H1 (cell line): ENCODE data around the gene IGLON5. TPM values are rescaled to one million over a fixed set of nuclear protein-coding genes. Genes with fewer than 3 reads are reported as not detected.

ENCODE experiments used
- CTCF ChIA-PET: fragments of 300-600 bp; sonication (Branson Sonifier 250); formaldehyde crosslinking; loops from one replicate; lab custom pipeline; 2021; ENCODE audit not compliant: partially characterized antibody; lab: Charles Lee
- POLR2A ChIA-PET: fragments of 300-600 bp; sonication (Branson Sonifier 250); formaldehyde crosslinking; loops from one replicate; lab custom pipeline; 2021; ENCODE audit warnings: inconsistent platforms; ENCODE audit not compliant: partially characterized antibody; lab: Charles Lee
- DNase-seq, 2 experiments: peaks; one replicate each; pipeline versions ENCODE4 v3.0.0 to v3.0.0-alpha.2; 2010 to 2022; ENCODE audit warnings: low spot score in 2 of 2, low read depth in 1 of 2, mixed read lengths in 1 of 2
- FAIRE-seq: peaks from 2 replicates; lab custom pipeline; 2011; peaks lifted over from hg19 to GRCh38; lab: Jason Lieb, UNC
- H2AFZ ChIP-seq: 2 replicates; pipeline ENCODE4 v1.8.1; 2012; ENCODE audit warnings: low read length, inconsistent platforms
- H2AK5ac ChIP-seq: 2 replicates; pipeline ENCODE4 v1.6.1; 2013; ENCODE audit warnings: low read depth, low read length
- H2BK120ac ChIP-seq: replicated peaks from 2 replicates; pipeline ENCODE3; 2013; ENCODE audit warnings: low read depth, low read length, inconsistent platforms
- H2BK12ac ChIP-seq: 2 replicates; pipeline ENCODE4 v1.6.1; 2013; ENCODE audit warnings: low read depth, low read length
- H2BK15ac ChIP-seq: 2 replicates; pipeline ENCODE4 v1.6.1; 2013; ENCODE audit warnings: low read length
- H2BK20ac ChIP-seq: 2 replicates; pipeline ENCODE4 v1.6.1; 2013; ENCODE audit warnings: low read length
- H2BK5ac ChIP-seq: 2 replicates; pipeline ENCODE4 v1.6.1; 2013; ENCODE audit warnings: low read depth, low read length
- H3K14ac ChIP-seq: 2 replicates; pipeline ENCODE4 v1.6.1; 2013; ENCODE audit warnings: inconsistent platforms; ENCODE audit not compliant: insufficient read length
- H3K18ac ChIP-seq: 2 replicates; pipeline ENCODE4 v1.6.1; 2013; ENCODE audit warnings: low read length; ENCODE audit errors: extremely low read depth
- H3K23ac ChIP-seq: 2 replicates; pipeline ENCODE4 v1.6.1; 2013; ENCODE audit warnings: inconsistent platforms; ENCODE audit not compliant: insufficient read length
- H3K23me2 ChIP-seq: 2 replicates; pipeline ENCODE4 v1.6.1; 2013; ENCODE audit warnings: low read depth, low read length
- H3K27ac ChIP-seq: 2 replicates; pipeline ENCODE4 v1.6.1; 2011; ENCODE audit warnings: low read depth, low read length, inconsistent platforms
- H3K27me3 ChIP-seq, 4 experiments: replicated peaks in 1 of 4; 1 replicate in 1 of 4; 2 replicates in 3 of 4; pipeline versions ENCODE4 v1.6.1 to v1.8.1; 2011 to 2013; ENCODE audit warnings: low read length in 3 of 4, mild to moderate bottlenecking in 3 of 4, inconsistent platforms in 2 of 4, mixed read lengths in 2 of 4, moderate library complexity in 1 of 4; ENCODE audit not compliant: control insufficient read depth in 3 of 4, insufficient read depth in 3 of 4; ENCODE audit errors: extremely low read depth in 1 of 4
- H3K36me3 ChIP-seq, 4 experiments: 2 replicates each; pipeline versions ENCODE4 v1.6.1 to v1.8.1; 2011 to 2013; ENCODE audit warnings: mild to moderate bottlenecking in 4 of 4, low read length in 3 of 4, moderate library complexity in 2 of 4, control low read depth in 1 of 4, inconsistent platforms in 1 of 4; ENCODE audit not compliant: insufficient read depth in 4 of 4, control insufficient read depth in 2 of 4
- H3K4ac ChIP-seq: replicated peaks from 2 replicates; pipeline ENCODE3; 2013; ENCODE audit warnings: low read length, low read depth, mixed read lengths, inconsistent platforms; ENCODE audit not compliant: insufficient read length
- H3K4me1 ChIP-seq, 4 experiments: replicated peaks in 1 of 4; 1 replicate in 1 of 4; 2 replicates in 3 of 4; pipeline versions ENCODE4 v1.6.1 to v1.8.1; 2011 to 2013; ENCODE audit warnings: low read length in 3 of 4, inconsistent platforms in 2 of 4, mixed read lengths in 1 of 4; ENCODE audit not compliant: insufficient read depth in 4 of 4, control insufficient read depth in 3 of 4
- H3K4me2 ChIP-seq, 2 experiments: 2 replicates each; pipeline versions ENCODE4 v1.6.1 to v1.8.1; 2011 to 2013; ENCODE audit warnings: low read depth in 2 of 2, low read length in 2 of 2, control low read depth in 1 of 2, inconsistent platforms in 1 of 2, mild to moderate bottlenecking in 1 of 2; ENCODE audit not compliant: insufficient read depth in 1 of 2
- H3K4me3 ChIP-seq, 4 experiments: fragments of 200-600, 300-600 bp in 1 of 4; sonication (generic), shearing (Covaris generic), sonication (Bioruptor Twin) in 1 of 4; 2 replicates each; pipeline versions ENCODE4 v1.5.1 to v1.8.1; 2011 to 2016; ENCODE audit warnings: low read length in 4 of 4, low read depth in 3 of 4, control low read depth in 2 of 4, inconsistent platforms in 2 of 4, mild to moderate bottlenecking in 2 of 4, mixed read lengths in 1 of 4, moderate library complexity in 1 of 4; ENCODE audit not compliant: insufficient read depth in 2 of 4; ENCODE audit errors: extremely low read depth in 1 of 4
- H3K56ac ChIP-seq: replicated peaks from 2 replicates; pipeline ENCODE3; 2013; ENCODE audit warnings: low read depth, mild to moderate bottlenecking, mixed read lengths, low read length, inconsistent platforms; ENCODE audit not compliant: insufficient read length
- H3K79me1 ChIP-seq: 2 replicates; pipeline ENCODE4 v1.6.1; 2013; ENCODE audit warnings: low read depth, low read length, control low read depth
- H3K79me2 ChIP-seq, 2 experiments: 2 replicates each; pipeline versions ENCODE4 v1.6.1 to v1.8.1; 2012 to 2013; ENCODE audit warnings: low read length in 2 of 2, mild to moderate bottlenecking in 2 of 2, inconsistent platforms in 1 of 2; ENCODE audit not compliant: insufficient read depth in 2 of 2, control insufficient read depth in 1 of 2
- H3K9ac ChIP-seq, 4 experiments: replicated peaks in 1 of 4; 1 replicate in 1 of 4; 2 replicates in 3 of 4; pipeline versions ENCODE4 v1.6.1 to v1.8.1; 2011 to 2013; ENCODE audit warnings: low read depth in 3 of 4, low read length in 3 of 4, control low read depth in 2 of 4, mild to moderate bottlenecking in 2 of 4, moderate library complexity in 2 of 4, inconsistent platforms in 1 of 4; ENCODE audit errors: extremely low read depth in 1 of 4
- H3K9me3 ChIP-seq, 2 experiments: 2 replicates each; pipeline versions ENCODE4 v1.6.1 to v1.8.1; 2012 to 2013; ENCODE audit warnings: mild to moderate bottlenecking in 2 of 2, moderate library complexity in 2 of 2, control low read depth in 1 of 2, inconsistent platforms in 1 of 2, low read depth in 1 of 2, low read length in 1 of 2, mixed read lengths in 1 of 2; ENCODE audit not compliant: insufficient read depth in 2 of 2
- H4K20me1 ChIP-seq, 2 experiments: replicated peaks in 1 of 2; 2 replicates each; pipeline versions ENCODE3 to v1.8.1; 2011 to 2013; ENCODE audit warnings: inconsistent platforms in 2 of 2, low read length in 2 of 2, mild to moderate bottlenecking in 1 of 2; ENCODE audit not compliant: insufficient read depth in 2 of 2, control insufficient read depth in 1 of 2
- H4K5ac ChIP-seq: 2 replicates; pipeline ENCODE4 v1.6.1; 2013; ENCODE audit warnings: low read length, low read depth, mixed read lengths, inconsistent platforms; ENCODE audit not compliant: insufficient read length
- H4K8ac ChIP-seq: 2 replicates; pipeline ENCODE4 v1.8.0; 2013; ENCODE audit warnings: mild to moderate bottlenecking, moderate library complexity, low read length, inconsistent platforms; ENCODE audit not compliant: insufficient read depth; ENCODE audit errors: extremely low read depth
- H4K91ac ChIP-seq: replicated peaks from 2 replicates; pipeline ENCODE3; 2013; ENCODE audit warnings: low read length, mixed read lengths, inconsistent platforms; ENCODE audit not compliant: insufficient read length
- ATF2 ChIP-seq: IDR thresholded peaks from 2 replicates; pipeline ENCODE4 v1.6.1; 2012; ENCODE audit warnings: low read length, inconsistent platforms
- BCL11A ChIP-seq, 2 experiments: IDR thresholded peaks; one replicate each; pipeline ENCODE4 v1.6.1; 2011; ENCODE audit warnings: low read depth in 2 of 2, low read length in 2 of 2, mild to moderate bottlenecking in 2 of 2
- CHD2 ChIP-seq: IDR thresholded peaks from 2 replicates; pipeline ENCODE4 v1.6.1; 2012; ENCODE audit warnings: low read length, improper control_type of control experiment
- EP300 ChIP-seq, 2 experiments: IDR thresholded peaks; 1 replicate in 1 of 2; 2 replicates in 1 of 2; pipeline ENCODE4 v1.6.1; 2011 to 2012; ENCODE audit warnings: low read depth in 2 of 2, low read length in 2 of 2, mild to moderate bottlenecking in 2 of 2, borderline replicate concordance in 1 of 2, inconsistent platforms in 1 of 2, moderate library complexity in 1 of 2
- FOSL1 ChIP-seq: IDR thresholded peaks from 2 replicates; pipeline ENCODE4 v1.6.1; 2011; ENCODE audit warnings: mild to moderate bottlenecking, low read depth, low read length, moderate library complexity; ENCODE audit not compliant: insufficient read depth
- KDM1A ChIP-seq: fragments of 200-600, 300-600 bp; sonication (generic); IDR thresholded peaks from 2 replicates; pipeline ENCODE4 v1.7.1; 2016; ENCODE audit warnings: mild to moderate bottlenecking, low read length, borderline replicate concordance
- POLR2A ChIP-seq, 2 experiments: IDR thresholded peaks; 1 replicate in 1 of 2; 2 replicates in 1 of 2; pipeline ENCODE4 v1.6.1; 2011; ENCODE audit warnings: low read depth in 2 of 2, low read length in 2 of 2, mild to moderate bottlenecking in 2 of 2; ENCODE audit errors: control extremely low read depth in 1 of 2
- SUZ12 ChIP-seq: fragments of 200-600 bp; sonication (generic); IDR thresholded peaks from 2 replicates; pipeline ENCODE4 v1.6.1; 2012; ENCODE audit warnings: mild to moderate bottlenecking, inconsistent platforms, low read length, moderate library complexity, mixed read lengths
- TAF7 ChIP-seq: optimal IDR thresholded peaks from 2 replicates; pipeline ENCODE3; 2011; ENCODE audit warnings: low read depth, mild to moderate bottlenecking, inconsistent platforms, low read length, moderate library complexity, borderline replicate concordance
- TBP ChIP-seq: IDR thresholded peaks from 2 replicates; pipeline ENCODE4 v1.6.1; 2011; ENCODE audit warnings: low read depth, low read length, improper control_type of control experiment
- WGBS, 2 experiments: shearing (Covaris generic) in 1 of 2; methylation state at CpG; one replicate each; pipeline versions ENCODE4 v1.1.6 to v1.1.7; 2013 to 2015; ENCODE audit warnings: low lambda C conversion rate in 2 of 2, mixed read lengths in 2 of 2, inconsistent platforms in 1 of 2, low coverage in 1 of 2, missing lambda C conversion rate in 1 of 2; ENCODE audit not compliant: insufficient replicate concordance in 2 of 2, insufficient coverage in 1 of 2, insufficient read length in 1 of 2; ENCODE audit errors: extremely low coverage in 1 of 2, missing lambda C conversion rate in 1 of 2; 5-methylcytosine and 5-hydroxymethylcytosine counted together
- polyA plus RNA-seq, 7 experiments: library from polyadenylated mRNA; depleted of rRNA in 3 of 7; stranded (reverse) in 5 of 7; unstranded in 2 of 7; fragments of >200 nt in 5 of 7; fragments of 200-250 nt in 2 of 7; gene quantifications; 1 replicate in 5 of 7; 2 replicates in 1 of 7; 4 replicates in 1 of 7; pipeline versions ENCODE4 v1.2.1 to v1.2.3, GENCODE V29; 2011 to 2013; ENCODE audit warnings: missing spikeins in 2 of 7, mixed read lengths in 2 of 7
- total RNA-seq: library from RNA; stranded (reverse); fragmentation: NEBNext Ultra II Directional; extraction: Animal tissue kit (Norgen Biotek cat#: 25700); gene quantifications from 2 replicates; pipeline ENCODE4 v1.2.1, GENCODE V29; 2021

The IGLON5 gene
- total and polyA plus RNA-seq, 2 of the 8 experiments (the other 6 are each of a cell fraction or from before 2014, with no cell fraction given): 31.8 to 34.6 TPM

GRCh38 chr19:51354103-51354741 lies 42.8 kb downstream of the IGLON5 start:
- H3K23ac ChIP-seq: no peak overlapping the region
- peak overlapping the region; percentile 65; the same call in 1 of the 2 replicates for H2BK15ac ChIP-seq
- H3K4ac ChIP-seq: no peak overlapping the region
- H3K36me3 ChIP-seq: no peaks in the 10 kb centered on the region
- H3K4me2 ChIP-seq: peak overlapping the region; percentile 11 to 24; a peak in 1 of 4 replicates
- FAIRE-seq (no peak), DNase-seq (no peak)
- H3K9ac ChIP-seq: no peak overlapping the region; a peak in 1 of 7 replicates
- H2BK5ac ChIP-seq: no peak overlapping the region
- H3K27me3 ChIP-seq: no peaks in the 10 kb centered on the region
- no peaks in the 10 kb centered on the region for H3K79me2 ChIP-seq
- H3K4me1 ChIP-seq: peaks cover 3 to 9% (median 7%) of the 10 kb centered on the region in 4 experiments
- no peak overlapping the region for H2AK5ac ChIP-seq
- H2BK20ac ChIP-seq: no peak overlapping the region
- H3K14ac ChIP-seq: no peak overlapping the region
- peak overlapping the region; percentile 66; the same call in 1 of the 2 replicates for H4K8ac ChIP-seq
- H3K9me3 ChIP-seq: no peaks in the 10 kb centered on the region
- no peak overlapping the region for H2BK120ac ChIP-seq
- H4K91ac ChIP-seq: no peak overlapping the region
- no peak overlapping the region for H2AFZ ChIP-seq
- ChIA-PET POLR2A (interaction anchor here (0.7 to 1.5 kb wide), 5 partner anchors 10 to 41 kb away, joined by 3 to 9 read pairs (median 4); partner anchors contain the start of gene VSIG10L), CTCF (interaction anchor here (0.6 to 1.2 kb wide), 6 partner anchors 12 to 86 kb away, joined by 3 to 4 read pairs (median 4); partner anchors contain the start of gene VSIG10L)
- no peak overlapping the region; a peak in 1 of 8 replicates for H3K4me3 ChIP-seq
- H4K5ac ChIP-seq: peak overlapping the region; percentile 53
- H3K79me1 ChIP-seq: no peaks in the 10 kb centered on the region
- peak overlapping the region; percentile 1; the same call in 1 of the 2 replicates for H2BK12ac ChIP-seq
- no peak overlapping the region; the same call in 1 of the 2 replicates for H3K18ac ChIP-seq
- H3K56ac ChIP-seq: no peak overlapping the region
- 71% methylated on average over 7 of the region's 12 CpGs; no CpG with 5 or more reads in 1 of the 2 experiments for WGBS, 2 experiments
- no peaks in the 10 kb centered on the region for H4K20me1 ChIP-seq
- no peaks in the 10 kb centered on the region for H3K23me2 ChIP-seq
- peak overlapping the region; percentile 26; the same call in 1 of the 2 replicates for H3K27ac ChIP-seq
- no peak for TF ChIP-seq EP300 (IDR thresholded peaks at IDR 0.05; ENCODE audit: borderline replicate concordance in 1 of 2, low read depth in 2 of 2, low read length in 2 of 2)
- no peak for TF ChIP-seq KDM1A
- no peak for TF ChIP-seq FOSL1
- TF ChIP-seq CHD2: no peak
- no peak for TF ChIP-seq TBP
- no peak for TF ChIP-seq POLR2A (IDR thresholded peaks at IDR 0.05; ENCODE audit: control extremely low read depth in 1 of 2, low read depth in 2 of 2, low read length in 2 of 2)
- TF ChIP-seq SUZ12: no peak
- no peak for TF ChIP-seq ATF2
- no peak for TF ChIP-seq BCL11A (IDR thresholded peaks at IDR 0.05; ENCODE audit: low read depth in 2 of 2, low read length in 2 of 2)
- no peak for TF ChIP-seq TAF7
